Measurements from ENCODE around the gene C4B.
A peak's percentile ranks its signal among the peaks of the same experiment; 100 is the strongest.
"Not testable (repeated sequence)": the region's sequence is repeated elsewhere in the genome, so short reads cannot be mapped to it uniquely, and the experiment has no call there.

C4B gene

GRCh38 chr6:32014547-32014946 is at the start of gene C4B:
Gene C4B, plus strand, starts transcription at chr6:32014795. Its CDS starts 51 bp downstream, at chr6:32014846.
- DNase-seq (ENCODE audit: low spot score), result not testable (repeated sequence)

GRCh38 chr6:31965700-31966099 is 48.9 kb upstream of the C4B start:
- no peak for DNase-seq (ENCODE audit: low spot score)

GRCh38 chr6:31966506-31966905 is 48.1 kb upstream of the C4B start:
- DNase-seq (ENCODE audit: low spot score), result no peak

- DNase-seq (ENCODE audit: low spot score), result no peak
Observed at GRCh38 chr6:31966997-31967925, 47.3 kb upstream of the C4B start.

GRCh38 chr6:31967926-31968320 is 46.7 kb upstream of the C4B start:
- DNase-seq (ENCODE audit: low spot score), result no peak

- no peak for DNase-seq (ENCODE audit: low spot score)
Observed at GRCh38 chr6:31968326-31968725, 46.3 kb upstream of the C4B start.

GRCh38 chr6:31968791-31969711 is 45.5 kb upstream of the C4B start:
- no peak for DNase-seq (ENCODE audit: low spot score)

- DNase-seq (ENCODE audit: low spot score), result no peak
Observed at GRCh38 chr6:31969712-31970603, 44.6 kb upstream of the C4B start.

GRCh38 chr6:31970604-31971271 is 43.9 kb upstream of the C4B start:
- peak; percentile 15 for DNase-seq (ENCODE audit: low spot score)

- no peak for DNase-seq (ENCODE audit: low spot score)
Observed at GRCh38 chr6:31971279-31971992, 43.2 kb upstream of the C4B start.

GRCh38 chr6:31971993-31972708 is 42.4 kb upstream of the C4B start, which contains the start of gene DXO:
Gene DXO, minus strand, starts transcription at chr6:31972138. Its CDS starts 463 bp downstream, at chr6:31971675.
- peak; percentile 99 for DNase-seq (ENCODE audit: low spot score)

GRCh38 chr6:31972709-31973350 is 41.8 kb upstream of the C4B start:
- DNase-seq (ENCODE audit: low spot score), result no peak

GRCh38 chr6:31976065-31976464 is 38.5 kb upstream of the C4B start:
- not testable (repeated sequence) for DNase-seq (ENCODE audit: low spot score)

- no peak for DNase-seq (ENCODE audit: low spot score)
Observed at GRCh38 chr6:31977816-31978431, 36.7 kb upstream of the C4B start.

- DNase-seq (ENCODE audit: low spot score), result no peak
Observed at GRCh38 chr6:31978831-31979230, 35.8 kb upstream of the C4B start.

- no peak for DNase-seq (ENCODE audit: low spot score)
Observed at GRCh38 chr6:31979238-31979898, 35.2 kb upstream of the C4B start.

GRCh38 chr6:31980195-31980876 is 34.3 kb upstream of the C4B start:
- DNase-seq (ENCODE audit: low spot score), result not testable (repeated sequence)
